SU-DHL-6 (cell line): Measurements from ENCODE around the gene SLC9A6.

Source experiments
- H2AFZ ChIP-seq: fragments of 200-600 bp; sonication (generic); 2 replicates; pipeline ENCODE4 v1.6.1; 2014; ENCODE audit warnings: low read depth, mild to moderate bottlenecking, moderate library complexity, mixed read lengths, antibody characterized with exemption, low read length; ENCODE audit not compliant: severe bottlenecking
- H3F3A ChIP-seq: fragments of 200-600 bp; shearing (Covaris generic); 2 replicates; pipeline ENCODE4 v1.6.0; 2016; ENCODE audit warnings: antibody characterized with exemption, mild to moderate bottlenecking; ENCODE audit not compliant: insufficient read depth
- H3K27ac ChIP-seq: fragments of 200-600 bp; sonication (generic); 2 replicates; pipeline ENCODE4 v1.5.1; 2016; ENCODE audit warnings: low read depth, mild to moderate bottlenecking, low read length, moderate library complexity, mixed read lengths
- H3K27me3 ChIP-seq: fragments of 200-600 bp; sonication (generic), shearing (Covaris generic); 2 replicates; pipeline ENCODE4 v1.6.0; 2014; ENCODE audit warnings: mild to moderate bottlenecking, low read length
- H3K36me3 ChIP-seq: fragments of 200-600 bp; sonication (generic); 2 replicates; pipeline ENCODE4 v1.6.1; 2014; ENCODE audit warnings: mild to moderate bottlenecking, low read length, mixed read lengths
- H3K4me2 ChIP-seq: fragments of 300-600, 200-600 bp; shearing (Covaris generic), sonication (generic); 2 replicates; pipeline ENCODE4 v1.6.0; 2014; ENCODE audit warnings: low read length, low read depth, mild to moderate bottlenecking; ENCODE audit not compliant: poor library complexity, severe bottlenecking
- H3K4me3 ChIP-seq: fragments of 200-600 bp; sonication (generic); 2 replicates; pipeline ENCODE4 v1.5.1; 2014; ENCODE audit warnings: antibody characterized with exemption, low read length, mild to moderate bottlenecking, mixed read lengths; ENCODE audit not compliant: insufficient read depth, poor library complexity, severe bottlenecking
- H3K79me2 ChIP-seq: fragments of 200-600 bp; sonication (generic); 2 replicates; pipeline ENCODE4 v1.6.1; 2014; ENCODE audit warnings: mild to moderate bottlenecking, low read length, moderate library complexity; ENCODE audit not compliant: insufficient read depth
- H3K9ac ChIP-seq: fragments of 200-600 bp; sonication (generic); 2 replicates; pipeline ENCODE4 v1.7.0; 2014; ENCODE audit warnings: mild to moderate bottlenecking, low read length
- H3K9me2 ChIP-seq: fragments of 200-600 bp; sonication (generic); replicated peaks from 2 replicates; pipeline ENCODE4 v1.6.1; 2014; ENCODE audit warnings: low read length; ENCODE audit not compliant: insufficient read depth
- H3K9me3 ChIP-seq: fragments of 200-600 bp; sonication (generic); 2 replicates; pipeline ENCODE4 v1.6.1; 2014; ENCODE audit warnings: low read length, mixed read lengths; ENCODE audit not compliant: insufficient read depth
- H4K20me1 ChIP-seq: fragments of 200-600 bp; sonication (generic); 2 replicates; pipeline ENCODE4 v1.6.1; 2014; ENCODE audit warnings: low read depth, mild to moderate bottlenecking, antibody characterized with exemption, low read length, moderate library complexity, mixed read lengths
- EZH2phosphoT487 ChIP-seq: fragments of 200-600 bp; sonication (generic), shearing (Covaris generic); conservative IDR thresholded peaks from 2 replicates; pipeline ENCODE4 v1.6.1; 2018; ENCODE audit warnings: mild to moderate bottlenecking, antibody characterized with exemption, low read length, moderate library complexity, mixed read lengths
- TF ChIP-seq, protein P1 (sequence below): fragments of 200-600 bp; sonication (generic); IDR thresholded peaks from one replicate; pipeline ENCODE4 v1.5.1; 2017; ENCODE audit warnings: antibody characterized with exemption, mild to moderate bottlenecking, low read length, moderate library complexity; ENCODE audit not compliant: insufficient read depth, poor library complexity, severe bottlenecking

Gene SLC9A6

DNA sequence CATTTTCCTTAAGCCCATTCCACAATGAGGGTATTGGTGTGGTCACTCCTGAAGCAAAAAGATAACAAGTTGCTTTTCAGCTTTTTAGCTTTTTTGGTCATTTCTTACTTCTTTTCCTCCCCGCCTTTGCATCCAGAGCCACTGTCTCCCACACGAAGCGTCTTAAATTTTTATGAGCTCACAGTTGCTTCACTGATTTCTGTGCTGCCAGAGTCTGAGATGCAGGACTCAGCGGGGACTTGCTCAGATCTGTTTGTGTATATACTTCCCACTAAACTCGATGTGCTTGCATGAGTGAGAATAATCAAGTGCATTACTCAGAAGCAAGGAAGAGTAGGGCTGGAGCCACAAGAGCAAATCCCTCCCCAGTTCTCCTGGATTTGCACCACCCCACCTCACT lies 81.9 kb downstream of the SLC9A6 start:
- TF ChIP-seq, protein P1, sequence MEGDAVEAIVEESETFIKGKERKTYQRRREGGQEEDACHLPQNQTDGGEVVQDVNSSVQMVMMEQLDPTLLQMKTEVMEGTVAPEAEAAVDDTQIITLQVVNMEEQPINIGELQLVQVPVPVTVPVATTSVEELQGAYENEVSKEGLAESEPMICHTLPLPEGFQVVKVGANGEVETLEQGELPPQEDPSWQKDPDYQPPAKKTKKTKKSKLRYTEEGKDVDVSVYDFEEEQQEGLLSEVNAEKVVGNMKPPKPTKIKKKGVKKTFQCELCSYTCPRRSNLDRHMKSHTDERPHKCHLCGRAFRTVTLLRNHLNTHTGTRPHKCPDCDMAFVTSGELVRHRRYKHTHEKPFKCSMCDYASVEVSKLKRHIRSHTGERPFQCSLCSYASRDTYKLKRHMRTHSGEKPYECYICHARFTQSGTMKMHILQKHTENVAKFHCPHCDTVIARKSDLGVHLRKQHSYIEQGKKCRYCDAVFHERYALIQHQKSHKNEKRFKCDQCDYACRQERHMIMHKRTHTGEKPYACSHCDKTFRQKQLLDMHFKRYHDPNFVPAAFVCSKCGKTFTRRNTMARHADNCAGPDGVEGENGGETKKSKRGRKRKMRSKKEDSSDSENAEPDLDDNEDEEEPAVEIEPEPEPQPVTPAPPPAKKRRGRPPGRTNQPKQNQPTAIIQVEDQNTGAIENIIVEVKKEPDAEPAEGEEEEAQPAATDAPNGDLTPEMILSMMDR, result no peak
- no peak for TF ChIP-seq EZH2phosphoT487

DNA sequence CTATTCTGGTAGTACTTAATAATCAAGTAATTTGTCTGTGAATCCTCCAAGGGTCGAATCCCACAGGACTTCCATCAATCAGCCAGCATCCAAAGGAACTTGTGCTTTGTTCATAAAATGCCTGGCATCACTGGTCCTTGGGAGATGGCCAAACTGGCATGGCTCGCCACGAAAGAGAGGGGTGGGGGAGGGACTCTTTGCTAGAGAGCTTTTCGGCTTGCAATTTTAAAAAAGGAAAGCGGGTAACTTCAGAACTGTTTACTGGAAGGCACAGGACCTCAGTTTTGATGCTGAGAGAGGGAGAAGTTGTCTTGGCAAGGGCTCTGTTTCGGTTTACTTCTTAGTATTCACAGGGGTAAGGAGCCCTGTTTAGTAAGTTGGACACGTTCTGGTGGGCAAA lies 82.7 kb downstream of the SLC9A6 start:
- Histone ChIP-seq H3K36me3 (no peaks in the 10 kb centered on the region), H3K27me3 (no peaks in the 10 kb centered on the region), H3K79me2 (no peaks in the 10 kb centered on the region), H3K9ac (no peak overlapping the region), H3K27ac (no peak overlapping the region), H2AFZ (no peak overlapping the region), H4K20me1 (no peaks in the 10 kb centered on the region), H3K4me2 (no peak overlapping the region), H3K9me2 (no peaks in the 10 kb centered on the region), H3K9me3 (no peaks in the 10 kb centered on the region), H3F3A (no peaks in the 10 kb centered on the region), H3K4me3 (no peak overlapping the region)
- TF ChIP-seq, protein P1, result no peak
- no peak for TF ChIP-seq EZH2phosphoT487

More for the DNA sequence above, 81.9 kb downstream of the SLC9A6 start:
- H3K27me3 ChIP-seq, result no peaks in the 10 kb centered on the region
- H3K9me3 ChIP-seq, result no peaks in the 10 kb centered on the region
- H4K20me1 ChIP-seq, result no peaks in the 10 kb centered on the region
- H3K4me2 ChIP-seq, result no peak overlapping the region
- no peak overlapping the region for H3K27ac ChIP-seq
- H3K9ac ChIP-seq, result no peak overlapping the region
- H2AFZ ChIP-seq, result no peak overlapping the region
- H3K9me2 ChIP-seq, result no peaks in the 10 kb centered on the region
- H3K4me3 ChIP-seq, result no peak overlapping the region
- H3K79me2 ChIP-seq, result no peaks in the 10 kb centered on the region
- no peaks in the 10 kb centered on the region for H3K36me3 ChIP-seq
- no peaks in the 10 kb centered on the region for H3F3A ChIP-seq

DNA sequence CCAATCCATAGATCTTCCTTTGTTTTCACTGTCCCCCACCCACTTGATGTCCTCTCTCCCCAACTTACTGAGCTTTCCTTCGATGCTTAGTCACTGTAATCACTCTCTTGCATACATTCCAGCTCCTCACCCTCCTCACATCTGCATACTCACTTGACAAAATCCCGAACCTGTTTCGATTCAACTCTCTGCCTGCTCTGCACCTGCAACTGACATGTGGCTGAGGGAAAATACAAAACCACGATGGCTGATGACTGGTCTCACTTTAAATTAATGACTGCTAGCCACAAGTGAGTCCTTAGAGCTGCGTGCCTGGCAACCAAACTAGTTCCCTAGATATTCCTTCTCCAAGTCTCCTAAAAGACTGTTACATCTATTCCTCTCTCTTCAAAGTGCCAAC lies 91.7 kb downstream of the SLC9A6 start:
- no peaks in the 10 kb centered on the region for H3K79me2 ChIP-seq
- H3K4me3 ChIP-seq, result no peak overlapping the region
- no peaks in the 10 kb centered on the region for H4K20me1 ChIP-seq
- no peak overlapping the region for H3K4me2 ChIP-seq
- H2AFZ ChIP-seq, result no peak overlapping the region
- H3K9me3 ChIP-seq, result no peaks in the 10 kb centered on the region
- H3K9ac ChIP-seq, result no peak overlapping the region
- no peak for TF ChIP-seq EZH2phosphoT487
- TF ChIP-seq, protein P1, result no peak
- no peak overlapping the region for H3K27ac ChIP-seq
- no peaks in the 10 kb centered on the region for H3F3A ChIP-seq
- no peaks in the 10 kb centered on the region for H3K9me2 ChIP-seq
- no peaks in the 10 kb centered on the region for H3K27me3 ChIP-seq
- H3K36me3 ChIP-seq, result no peaks in the 10 kb centered on the region
